Vagina (tissue), 2 donors: ENCODE data around the gene SRGAP3.

ENCODE experiments used
- POLR2A ChIP-seq, 2 donors: fragments of 450-650 bp; IDR thresholded peaks; one replicate each; pipeline ENCODE4 v1.6.1; 2017; ENCODE audit warnings: antibody characterized with exemption in 2 of 2, mild to moderate bottlenecking in 2 of 2, moderate library complexity in 2 of 2
- POLR2AphosphoS5 ChIP-seq, 2 donors: sonication (generic); formaldehyde crosslinking; IDR thresholded peaks; one replicate each; pipeline ENCODE4 v1.9.0; 2017; ENCODE audit warnings: antibody characterized with exemption in 2 of 2, mild to moderate bottlenecking in 2 of 2, low read depth in 1 of 2; ENCODE audit not compliant: insufficient read depth in 1 of 2

GRCh38 chr3:9231006-9231405, 18.4 kb downstream of the SRGAP3 start:
- TF ChIP-seq POLR2AphosphoS5 (IDR thresholded peaks at IDR 0.05; ENCODE audit: insufficient read depth in 1 of 2, low read depth in 1 of 2) (no peak), POLR2A (IDR thresholded peaks at IDR 0.05) (no peak)
